Ishikawa (cell line): ENCODE results near the gene MTRFR.

Source experiments
- CEBPB ChIP-seq: IDR thresholded peaks from 2 replicates; pipeline ENCODE4 v1.6.1; 2012
- CREB1 ChIP-seq: IDR thresholded peaks from 2 replicates; pipeline ENCODE4 v1.6.1; 2012; ENCODE audit warnings: low read depth
- EGR1 ChIP-seq: IDR thresholded peaks from 2 replicates; pipeline ENCODE4 v1.6.1; 2012
- EP300 ChIP-seq: IDR thresholded peaks from 2 replicates; pipeline ENCODE4 v1.6.1; 2012; ENCODE audit warnings: borderline replicate concordance
- FOXM1 ChIP-seq: IDR thresholded peaks from 2 replicates; pipeline ENCODE4 v1.6.1; 2012; ENCODE audit warnings: low read depth, borderline replicate concordance
- MAX ChIP-seq: IDR thresholded peaks from 2 replicates; pipeline ENCODE4 v1.6.1; 2012
- NFIC ChIP-seq: IDR thresholded peaks from 2 replicates; pipeline ENCODE4 v1.6.1; 2012
- RAD21 ChIP-seq: IDR thresholded peaks from 2 replicates; pipeline ENCODE4 v1.6.1; 2012; ENCODE audit warnings: low read depth
- REST ChIP-seq: IDR thresholded peaks from 2 replicates; pipeline ENCODE4 v1.6.1; 2012; ENCODE audit warnings: low read depth, mild to moderate bottlenecking
- TAF1 ChIP-seq: IDR thresholded peaks from 2 replicates; pipeline ENCODE4 v1.6.1; 2012; ENCODE audit warnings: low read depth, mild to moderate bottlenecking
- TCF12 ChIP-seq: IDR thresholded peaks from 2 replicates; pipeline ENCODE4 v1.6.1; 2012; ENCODE audit warnings: low read depth
- TEAD4 ChIP-seq: IDR thresholded peaks from 2 replicates; pipeline ENCODE4 v1.6.1; 2012
- USF1 ChIP-seq: IDR thresholded peaks from 2 replicates; pipeline ENCODE4 v1.6.1; 2012
- YY1 ChIP-seq: IDR thresholded peaks from 2 replicates; pipeline ENCODE4 v1.6.1; 2012; ENCODE audit warnings: low read depth
- ZBTB7A ChIP-seq: IDR thresholded peaks from 2 replicates; pipeline ENCODE4 v1.6.1; 2012; ENCODE audit warnings: low read depth

MTRFR gene

GRCh38 chr12:123260081-123260480 lies 26.8 kb downstream of the MTRFR start:
- TF ChIP-seq REST: no peak
- no peak for TF ChIP-seq RAD21
- no peak for TF ChIP-seq TAF1
- no peak for TF ChIP-seq USF1
- no peak for TF ChIP-seq NFIC
- TF ChIP-seq CREB1: no peak
- no peak for TF ChIP-seq EGR1
- no peak for TF ChIP-seq MAX
- no peak for TF ChIP-seq FOXM1
- TF ChIP-seq TCF12: no peak
- no peak for TF ChIP-seq CEBPB
- no peak for TF ChIP-seq TEAD4

- TF ChIP-seq TEAD4 (no peak), EP300 (no peak), TCF12 (no peak), EGR1 (no peak), TAF1 (no peak)
Measured at GRCh38 chr12:123261196-123261595, 28.0 kb downstream of the MTRFR start.

- TF ChIP-seq TAF1 (no peak), CREB1 (no peak), MAX (no peak), NFIC (peak; percentile 43), USF1 (no peak), TCF12 (no peak)
Measured at GRCh38 chr12:123263196-123263817, 30.1 kb downstream of the MTRFR start.

GRCh38 chr12:123264642-123265041 lies 31.4 kb downstream of the MTRFR start:
- TF ChIP-seq RAD21 (peak; percentile 9; the same call in 1 of the 2 replicates), EP300 (no peak)

GRCh38 chr12:123265851-123266678 lies 32.8 kb downstream of the MTRFR start:
- no peak for TF ChIP-seq RAD21
- no peak for TF ChIP-seq NFIC
- TF ChIP-seq EP300: no peak
- TF ChIP-seq ZBTB7A: no peak
- TF ChIP-seq USF1: no peak
- TF ChIP-seq TAF1: no peak
- TF ChIP-seq MAX: no peak
- no peak for TF ChIP-seq REST
- no peak for TF ChIP-seq CREB1
- no peak for TF ChIP-seq EGR1
- TF ChIP-seq TEAD4: no peak
- no peak for TF ChIP-seq CEBPB
- no peak for TF ChIP-seq TCF12
- no peak for TF ChIP-seq YY1
- TF ChIP-seq FOXM1: no peak
